Spleen (tissue), 7 donors: Measurements from ENCODE around the gene RERE.
A peak's percentile ranks its signal among the peaks of the same experiment; 100 is the strongest.

Experiments used
- CTCF ChIP-seq, 11 experiments: fragments of 200-600 bp in 7 of 11; fragments of 450-650 bp in 4 of 11; sonication (generic) in 4 of 11; IDR thresholded peaks in 8 of 11; conservative IDR thresholded peaks in 3 of 11; 1 replicate in 7 of 11; 2 replicates in 4 of 11; pipeline versions ENCODE4 v1.4.0 to v1.8.0; 2016 to 2021; ENCODE audit warnings: antibody characterized with exemption in 11 of 11, inconsistent platforms in 4 of 11, mild to moderate bottlenecking in 1 of 11
- POLR2AphosphoS5 ChIP-seq, 3 donors: sonication (generic); formaldehyde crosslinking; IDR thresholded peaks; one replicate each; pipeline ENCODE4 v1.5.1; 2017; ENCODE audit warnings: antibody characterized with exemption in 3 of 3
- donor health status: DM: no; HTN: no; CAD: no; lungs with moderate emphysema.
- donor health status: DM: no; HTN: no; CAD: no.
- donor health status: DM: no; HTN: no; CAD: no.

GRCh38 chr1:8352886-8353785 is 464.3 kb downstream of the RERE start:
- TF ChIP-seq CTCF (IDR thresholded peaks at IDR 0.05 in 8 of 11, conservative IDR thresholded peaks at IDR 0.05 in 3 of 11) (no peak), POLR2AphosphoS5 (IDR thresholded peaks at IDR 0.05) (peak; percentile 18 to 70 (median 43))
